HepG2 (cell line): ENCODE data around the gene DHX34. TPM values are rescaled to one million over a fixed set of nuclear protein-coding genes. Genes with fewer than 3 reads are reported as not detected.

Source experiments
- ARID5B ChIP-seq: IDR thresholded peaks from 2 replicates; pipeline ENCODE4 v1.4.0; 2020; ENCODE audit warnings: mild to moderate bottlenecking, missing genetic modification reagents
- ATF2 ChIP-seq: sonication (generic); formaldehyde crosslinking; IDR thresholded peaks from 2 replicates; pipeline ENCODE4 v1.4.0; 2020; ENCODE audit warnings: missing genetic modification reagents
- ATF4 ChIP-seq, 2 experiments: fragments of 450-650 bp in 1 of 2; sonication (generic) in 1 of 2; formaldehyde crosslinking; IDR thresholded peaks; 2 replicates each; pipeline versions ENCODE4 v1.5.0 to v1.8.0; 2020 to 2022; ENCODE audit warnings: mild to moderate bottlenecking in 1 of 2, missing genetic modification reagents in 1 of 2
- ELF4 ChIP-seq: sonication (generic); formaldehyde crosslinking; IDR thresholded peaks from 2 replicates; pipeline ENCODE4 v1.5.0; 2020; ENCODE audit warnings: missing genetic modification reagents, mild to moderate bottlenecking, moderate library complexity, borderline replicate concordance
- HMG20A ChIP-seq: IDR thresholded peaks from 2 replicates; pipeline ENCODE4 v1.6.1; 2016; ENCODE audit warnings: borderline replicate concordance
- HMGA1 ChIP-seq: sonication (generic); formaldehyde crosslinking; conservative IDR thresholded peaks from 2 replicates; pipeline ENCODE4 v1.4.0; 2020; ENCODE audit warnings: missing genetic modification reagents
- MAFK ChIP-seq, 2 experiments: IDR thresholded peaks in 1 of 2; conservative IDR thresholded peaks in 1 of 2; 2 replicates each; pipeline ENCODE4 v1.6.1; 2011; ENCODE audit warnings: improper control_type of control experiment in 2 of 2, low read length in 2 of 2
- POLR2AphosphoS2 ChIP-seq: IDR thresholded peaks from 2 replicates; pipeline ENCODE4 v1.6.1; 2011; ENCODE audit warnings: low read depth, low read length, improper control_type of control experiment
- SALL2 ChIP-seq: sonication (generic); formaldehyde crosslinking; IDR thresholded peaks from 2 replicates; pipeline ENCODE4 v1.8.1; 2023; ENCODE audit warnings: mild to moderate bottlenecking, missing genetic modification reagents, inconsistent platforms
- SNRNP70 ChIP-seq: fragments of 200-400 bp; formaldehyde crosslinking; IDR thresholded peaks from 2 replicates; pipeline ENCODE4 v1.6.1; 2017; ENCODE audit warnings: mild to moderate bottlenecking, low read depth, low read length, moderate library complexity
- ZBTB21 ChIP-seq: sonication (generic); formaldehyde crosslinking; IDR thresholded peaks from 2 replicates; pipeline ENCODE4 v1.4.0; 2020; ENCODE audit warnings: missing genetic modification reagents
- ZBTB44 ChIP-seq: sonication (generic); formaldehyde crosslinking; IDR thresholded peaks from 2 replicates; pipeline ENCODE4 v1.4.0; 2020; ENCODE audit warnings: missing genetic modification reagents
- ZNF24 ChIP-seq: fragments of 450-650 bp; IDR thresholded peaks from 2 replicates; pipeline ENCODE4 v1.6.1; 2017; ENCODE audit warnings: antibody characterized with exemption, mild to moderate bottlenecking
- ZNF687 ChIP-seq: sonication (generic); formaldehyde crosslinking; IDR thresholded peaks from 2 replicates; pipeline ENCODE4 v1.5.1; 2020; ENCODE audit warnings: mild to moderate bottlenecking, missing genetic modification reagents, moderate library complexity
- ZNF784 ChIP-seq: sonication (generic); formaldehyde crosslinking; IDR thresholded peaks from 2 replicates; pipeline ENCODE4 v1.5.1; 2020; ENCODE audit warnings: missing genetic modification reagents, mild to moderate bottlenecking, borderline replicate concordance
- ZSCAN29 ChIP-seq: sonication (generic); formaldehyde crosslinking; conservative IDR thresholded peaks from 2 replicates; pipeline ENCODE4 v1.4.0; 2020; ENCODE audit warnings: mild to moderate bottlenecking, missing genetic modification reagents
- polyA plus RNA-seq, 8 experiments: library from polyadenylated mRNA; depleted of rRNA in 3 of 8; stranded (reverse) in 7 of 8; unstranded in 1 of 8; fragments of >200 nt; fragmentation: Illumina TruSeq in 4 of 8; extraction: Trizol in 4 of 8; gene quantifications; 2 replicates each; pipeline versions ENCODE4 v1.2.1 to v1.2.3, GENCODE V29; 2011 to 2016; ENCODE audit warnings: low read depth in 4 of 8, missing spikeins in 1 of 8, mixed read lengths in 1 of 8; ENCODE audit not compliant: insufficient read depth in 1 of 8
- total RNA-seq, 5 experiments: library from RNA; depleted of rRNA; stranded (reverse); fragments of >200 nt; fragmentation: Illumina TruSeq; extraction: Trizol; gene quantifications; 2 replicates each; pipeline ENCODE4 v1.2.3, GENCODE V29; 2016; ENCODE audit warnings: low read depth in 1 of 5

DHX34 gene
- total and polyA plus RNA-seq, 2 of the 13 experiments (the other 11 are each of a cell fraction or from before 2014, with no cell fraction given) = 9.2 to 12.0 TPM

GRCh38 chr19:47305309-47305751, 43.8 kb upstream of the DHX34 start (continued):
- 0 out of 4 replicates have a peak, but pooled peaks of 1 of the 2 experiments have one; percentile 49 for TF ChIP-seq ATF4 (CRISPR knock-in tag; IDR thresholded peaks at IDR 0.05)
- TF ChIP-seq ZSCAN29 = no peak
- TF ChIP-seq MAFK (conservative IDR thresholded peaks at IDR 0.05 in 1 of 2, IDR thresholded peaks at IDR 0.05 in 1 of 2; ENCODE audit: low read length in 2 of 2) = peak in 1 of 2 experiments; percentile 20; a peak in 1 of 4 replicates
- TF ChIP-seq ZBTB44 (CRISPR knock-in tag) = no peak
- peak; percentile 15; the same call in 1 of the 2 replicates for TF ChIP-seq ZNF687
- TF ChIP-seq SNRNP70 = no peak
- TF ChIP-seq ZNF24 = peak; percentile 24; the same call in 1 of the 2 replicates
- TF ChIP-seq ARID5B = peak; percentile 79
- no peak for TF ChIP-seq HMGA1 (CRISPR knock-in tag)
- TF ChIP-seq SALL2 (CRISPR knock-in tag) = no peak
- TF ChIP-seq ATF2 (CRISPR knock-in tag) = 0 out of 2 replicates have a peak, but pooled peaks have one; percentile 30
- peak; percentile 53; the same call in 1 of the 2 replicates for TF ChIP-seq HMG20A (CRISPR knock-in tag)
- no peak for TF ChIP-seq ZBTB21
- no peak for TF ChIP-seq ZNF784
- no peak for TF ChIP-seq POLR2AphosphoS2
- no peak for TF ChIP-seq ELF4 (CRISPR knock-in tag)
